ENCODE data around the gene DNAJB12.
A peak's percentile ranks its signal among the peaks of the same experiment; 100 is the strongest.

The DNAJB12 gene

DNA sequence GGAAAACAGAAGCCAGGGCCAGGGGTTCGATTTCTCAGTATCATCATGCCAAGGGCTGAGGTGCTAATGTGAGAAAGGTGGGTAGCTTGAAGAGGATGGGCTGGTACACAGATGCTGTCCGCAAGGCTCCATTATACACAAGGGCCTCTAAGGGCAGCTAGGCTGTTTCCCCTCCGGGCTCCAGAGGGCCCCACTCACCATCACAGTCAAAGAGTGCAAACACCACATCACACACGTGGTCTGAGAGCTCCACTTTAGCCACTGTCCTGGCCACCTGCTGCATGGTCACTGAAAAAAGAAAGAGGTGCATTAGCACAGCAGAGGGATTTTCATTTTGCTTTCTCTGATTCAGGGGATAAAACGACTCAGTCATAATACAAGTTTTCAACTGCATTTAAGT is 20.9 kb upstream of the DNAJB12 start:
- peaks cover 7% of the 10 kb centered on the region for H3K4me1 ChIP-seq (ENCODE audit: control insufficient read depth, low read depth, low read length)
- no peaks in the 10 kb centered on the region for H3K36me3 ChIP-seq (ENCODE audit: control insufficient read depth, low read depth, low read length)
- no peak overlapping the region for H3K4me3 ChIP-seq (ENCODE audit: low read length)
- H3K9ac ChIP-seq (ENCODE audit: low read length) = no peak overlapping the region
- no peaks in the 10 kb centered on the region for H3K27me3 ChIP-seq (ENCODE audit: control insufficient read depth, insufficient read depth, low read length)
- no peaks in the 10 kb centered on the region for H3K9me3 ChIP-seq (ENCODE audit: control insufficient read depth, low read depth, low read length)
- no peak overlapping the region for H3K27ac ChIP-seq (ENCODE audit: low read length)

- no peak overlapping the region for H3K27ac ChIP-seq (ENCODE audit: low read length)
- no peaks in the 10 kb centered on the region for H3K27me3 ChIP-seq (ENCODE audit: control insufficient read depth, insufficient read depth, low read length)
Observed at GRCh38 chr10:72375173-72375572, 20.5 kb upstream of the DNAJB12 start.

GRCh38 chr10:72370201-72370722 is 15.5 kb upstream of the DNAJB12 start:
- no peaks in the 10 kb centered on the region for H3K9me3 ChIP-seq (ENCODE audit: control insufficient read depth, low read depth, low read length)
- no peak overlapping the region for H3K9ac ChIP-seq (ENCODE audit: low read length)
- H3K27ac ChIP-seq (ENCODE audit: low read length) = no peak overlapping the region
- H3K36me3 ChIP-seq (ENCODE audit: control insufficient read depth, low read depth, low read length) = peaks cover 15% of the 10 kb centered on the region
- no peak overlapping the region for H3K4me3 ChIP-seq (ENCODE audit: low read length)
- no peaks in the 10 kb centered on the region for H3K4me1 ChIP-seq (ENCODE audit: control insufficient read depth, low read depth, low read length)
- H3K27me3 ChIP-seq (ENCODE audit: control insufficient read depth, insufficient read depth, low read length) = no peaks in the 10 kb centered on the region

More at GRCh38 chr10:72375173-72375572, 20.5 kb upstream of the DNAJB12 start:
- Histone ChIP-seq H3K4me1 (ENCODE audit: control insufficient read depth, low read depth, low read length) (peaks cover 7% of the 10 kb centered on the region), H3K4me3 (ENCODE audit: low read length) (no peak overlapping the region), H3K36me3 (ENCODE audit: control insufficient read depth, low read depth, low read length) (no peaks in the 10 kb centered on the region), H3K9ac (ENCODE audit: low read length) (no peak overlapping the region), H3K9me3 (ENCODE audit: control insufficient read depth, low read depth, low read length) (no peaks in the 10 kb centered on the region)

- H3K9ac ChIP-seq (ENCODE audit: low read length) = no peak overlapping the region
- H3K27me3 ChIP-seq (ENCODE audit: control insufficient read depth, insufficient read depth, low read length) = no peaks in the 10 kb centered on the region
- no peak overlapping the region for H3K4me3 ChIP-seq (ENCODE audit: low read length)
- H3K9me3 ChIP-seq (ENCODE audit: control insufficient read depth, low read depth, low read length) = no peaks in the 10 kb centered on the region
- H3K27ac ChIP-seq (ENCODE audit: low read length) = no peak overlapping the region
- peaks cover 4% of the 10 kb centered on the region for H3K4me1 ChIP-seq (ENCODE audit: control insufficient read depth, low read depth, low read length)
- peaks cover 15% of the 10 kb centered on the region for H3K36me3 ChIP-seq (ENCODE audit: control insufficient read depth, low read depth, low read length)
Observed at GRCh38 chr10:72367301-72367960, 12.7 kb upstream of the DNAJB12 start.

- peaks cover 4% of the 10 kb centered on the region for H3K4me1 ChIP-seq (ENCODE audit: control insufficient read depth, low read depth, low read length)
- H3K27me3 ChIP-seq (ENCODE audit: control insufficient read depth, insufficient read depth, low read length) = no peaks in the 10 kb centered on the region
- H3K36me3 ChIP-seq (ENCODE audit: control insufficient read depth, low read depth, low read length) = peaks cover 15% of the 10 kb centered on the region
- H3K27ac ChIP-seq (ENCODE audit: low read length) = no peak overlapping the region
- no peaks in the 10 kb centered on the region for H3K9me3 ChIP-seq (ENCODE audit: control insufficient read depth, low read depth, low read length)
- H3K4me3 ChIP-seq (ENCODE audit: low read length) = no peak overlapping the region
- no peak overlapping the region for H3K9ac ChIP-seq (ENCODE audit: low read length)
Observed at GRCh38 chr10:72365106-72365895, 10.6 kb upstream of the DNAJB12 start.

- peaks cover 15% of the 10 kb centered on the region for H3K36me3 ChIP-seq (ENCODE audit: control insufficient read depth, low read depth, low read length)
- no peak overlapping the region for H3K27ac ChIP-seq (ENCODE audit: low read length)
- no peak overlapping the region for H3K9ac ChIP-seq (ENCODE audit: low read length)
- no peak overlapping the region for H3K4me3 ChIP-seq (ENCODE audit: low read length)
- H3K9me3 ChIP-seq (ENCODE audit: control insufficient read depth, low read depth, low read length) = no peaks in the 10 kb centered on the region
- peaks cover 4% of the 10 kb centered on the region for H3K4me1 ChIP-seq (ENCODE audit: control insufficient read depth, low read depth, low read length)
- no peaks in the 10 kb centered on the region for H3K27me3 ChIP-seq (ENCODE audit: control insufficient read depth, insufficient read depth, low read length)
Observed at GRCh38 chr10:72364239-72364777, 9.6 kb upstream of the DNAJB12 start.

GRCh38 chr10:72356987-72357386 is 2.3 kb upstream of the DNAJB12 start:
- H3K9ac ChIP-seq (ENCODE audit: low read length) = no peak overlapping the region
- H3K9me3 ChIP-seq (ENCODE audit: control insufficient read depth, low read depth, low read length) = no peaks in the 10 kb centered on the region
- H3K27me3 ChIP-seq (ENCODE audit: control insufficient read depth, insufficient read depth, low read length) = no peaks in the 10 kb centered on the region
- H3K4me3 ChIP-seq (ENCODE audit: low read length) = no peak overlapping the region
- no peak overlapping the region for H3K27ac ChIP-seq (ENCODE audit: low read length)
- H3K36me3 ChIP-seq (ENCODE audit: control insufficient read depth, low read depth, low read length) = peaks cover 4% of the 10 kb centered on the region
- peaks cover 10% of the 10 kb centered on the region for H3K4me1 ChIP-seq (ENCODE audit: control insufficient read depth, low read depth, low read length)

GRCh38 chr10:72356115-72356514 is 1.4 kb upstream of the DNAJB12 start:
- no peak overlapping the region for H3K9ac ChIP-seq (ENCODE audit: low read length)
- no peak overlapping the region for H3K4me3 ChIP-seq (ENCODE audit: low read length)
- no peaks in the 10 kb centered on the region for H3K9me3 ChIP-seq (ENCODE audit: control insufficient read depth, low read depth, low read length)
- H3K36me3 ChIP-seq (ENCODE audit: control insufficient read depth, low read depth, low read length) = peaks cover 4% of the 10 kb centered on the region
- H3K27ac ChIP-seq (ENCODE audit: low read length) = no peak overlapping the region
- H3K27me3 ChIP-seq (ENCODE audit: control insufficient read depth, insufficient read depth, low read length) = no peaks in the 10 kb centered on the region
- peaks cover 10% of the 10 kb centered on the region for H3K4me1 ChIP-seq (ENCODE audit: control insufficient read depth, low read depth, low read length)

DNA sequence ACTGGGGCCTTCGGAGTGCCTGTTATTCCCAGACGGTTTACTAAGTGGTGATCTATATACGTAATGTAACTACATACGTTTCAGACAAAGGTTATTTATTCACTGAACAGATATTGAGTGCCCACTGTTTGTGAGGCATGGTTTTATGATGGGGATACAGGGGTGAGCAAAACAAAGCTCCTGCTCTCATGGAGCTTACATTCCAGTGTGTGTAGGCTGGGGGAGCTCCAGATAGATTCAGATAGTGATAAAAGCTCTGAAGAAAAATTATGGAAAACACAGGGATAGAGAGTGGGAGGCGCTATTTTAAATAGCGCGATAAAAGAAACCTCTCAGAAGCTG is 466 bp upstream of the DNAJB12 start:
- Histone ChIP-seq H3K27me3 (ENCODE audit: control insufficient read depth, insufficient read depth, low read length) (no peaks in the 10 kb centered on the region), H3K4me1 (ENCODE audit: control insufficient read depth, low read depth, low read length) (peaks cover 10% of the 10 kb centered on the region), H3K27ac (ENCODE audit: low read length) (peak overlapping the region; percentile 70), H3K4me3 (ENCODE audit: low read length) (peak overlapping the region; percentile 100), H3K9me3 (ENCODE audit: control insufficient read depth, low read depth, low read length) (no peaks in the 10 kb centered on the region), H3K9ac (ENCODE audit: low read length) (peak overlapping the region; percentile 33), H3K36me3 (ENCODE audit: control insufficient read depth, low read depth, low read length) (peaks cover 8% of the 10 kb centered on the region)

- no peaks in the 10 kb centered on the region for H3K9me3 ChIP-seq (ENCODE audit: control insufficient read depth, low read depth, low read length)
- peak overlapping the region; percentile 100 for H3K4me3 ChIP-seq (ENCODE audit: low read length)
- peaks cover 10% of the 10 kb centered on the region for H3K4me1 ChIP-seq (ENCODE audit: control insufficient read depth, low read depth, low read length)
- no peaks in the 10 kb centered on the region for H3K27me3 ChIP-seq (ENCODE audit: control insufficient read depth, insufficient read depth, low read length)
- H3K27ac ChIP-seq (ENCODE audit: low read length) = peak overlapping the region; percentile 100
- H3K9ac ChIP-seq (ENCODE audit: low read length) = peak overlapping the region; percentile 99
- H3K36me3 ChIP-seq (ENCODE audit: control insufficient read depth, low read depth, low read length) = peaks cover 8% of the 10 kb centered on the region
Observed at GRCh38 chr10:72353965-72354355, 759 bp downstream of the DNAJB12 start.

- Histone ChIP-seq H3K4me1 (ENCODE audit: control insufficient read depth, low read depth, low read length) (peaks cover 10% of the 10 kb centered on the region), H3K27me3 (ENCODE audit: control insufficient read depth, insufficient read depth, low read length) (no peaks in the 10 kb centered on the region), H3K9ac (ENCODE audit: low read length) (peak overlapping the region; percentile 99), H3K4me3 (ENCODE audit: low read length) (peak overlapping the region; percentile 100), H3K9me3 (ENCODE audit: control insufficient read depth, low read depth, low read length) (no peaks in the 10 kb centered on the region), H3K36me3 (ENCODE audit: control insufficient read depth, low read depth, low read length) (peaks cover 8% of the 10 kb centered on the region), H3K27ac (ENCODE audit: low read length) (no peak overlapping the region)
Observed at GRCh38 chr10:72353028-72353964, 1.4 kb downstream of the DNAJB12 start.

Data from iPS-18a (cell line).